Measurements from ENCODE around the gene FGF14.
A peak's percentile ranks its signal among the peaks of the same experiment; 100 is the strongest.

Gene FGF14

DNA sequence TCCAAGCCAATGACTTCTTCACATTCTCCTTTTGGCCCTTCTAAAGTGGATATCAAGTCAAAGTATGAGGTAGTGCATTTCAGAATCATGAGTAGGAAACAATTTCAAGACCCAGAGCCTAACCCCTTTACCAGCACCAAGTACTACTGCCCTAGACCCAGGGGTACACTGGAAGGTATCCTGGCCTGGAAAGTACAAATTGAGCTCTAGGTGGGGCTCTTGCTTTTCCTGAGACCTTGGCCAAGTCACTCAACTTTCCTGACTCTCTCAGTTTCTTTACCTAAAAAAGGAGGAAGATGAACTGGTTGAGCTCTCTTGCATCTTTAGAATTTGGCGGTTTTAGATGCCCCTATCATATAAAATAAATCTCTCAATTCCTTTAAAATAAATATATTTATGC lies 204.7 kb downstream of the FGF14 start:
- DNase-seq (ENCODE audit: low spot score), result peak; percentile 72

- DNase-seq (ENCODE audit: low spot score), result peak; percentile 95
Observed at GRCh38 chr13:102195566-102196462, 206.0 kb downstream of the FGF14 start.

DNA sequence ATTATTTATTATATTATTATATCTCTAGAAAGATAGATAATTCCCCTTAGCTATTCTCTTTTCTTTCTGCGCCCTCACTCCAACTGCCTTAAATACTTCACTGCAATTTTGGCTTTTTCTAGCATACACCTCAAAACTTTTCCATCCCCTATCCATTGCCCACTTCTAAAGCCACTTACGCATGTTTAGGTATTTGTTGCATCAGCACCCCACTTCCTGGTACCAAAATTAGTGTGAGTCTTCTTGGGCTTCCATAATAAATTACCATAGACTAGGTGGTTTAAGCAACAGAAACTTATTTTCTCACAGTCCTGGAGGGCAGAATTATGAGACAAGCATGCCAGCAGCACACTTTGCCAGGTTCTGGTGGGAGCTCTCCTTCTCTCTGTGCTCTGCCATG lies 209.0 kb downstream of the FGF14 start:
- DNase-seq (ENCODE audit: low spot score), result no peak

GRCh38 chr13:102191951-102192502 lies 209.8 kb downstream of the FGF14 start:
- DNase-seq (ENCODE audit: low spot score), result no peak

- no peak for DNase-seq (ENCODE audit: low spot score)
Observed at GRCh38 chr13:102190930-102191329, 210.9 kb downstream of the FGF14 start.

- peak; percentile 64 for DNase-seq (ENCODE audit: low spot score)
Observed at GRCh38 chr13:102187313-102187712, 214.5 kb downstream of the FGF14 start.

GRCh38 chr13:102185375-102185984 lies 216.4 kb downstream of the FGF14 start:
- peak; percentile 80 for DNase-seq (ENCODE audit: low spot score)

DNA sequence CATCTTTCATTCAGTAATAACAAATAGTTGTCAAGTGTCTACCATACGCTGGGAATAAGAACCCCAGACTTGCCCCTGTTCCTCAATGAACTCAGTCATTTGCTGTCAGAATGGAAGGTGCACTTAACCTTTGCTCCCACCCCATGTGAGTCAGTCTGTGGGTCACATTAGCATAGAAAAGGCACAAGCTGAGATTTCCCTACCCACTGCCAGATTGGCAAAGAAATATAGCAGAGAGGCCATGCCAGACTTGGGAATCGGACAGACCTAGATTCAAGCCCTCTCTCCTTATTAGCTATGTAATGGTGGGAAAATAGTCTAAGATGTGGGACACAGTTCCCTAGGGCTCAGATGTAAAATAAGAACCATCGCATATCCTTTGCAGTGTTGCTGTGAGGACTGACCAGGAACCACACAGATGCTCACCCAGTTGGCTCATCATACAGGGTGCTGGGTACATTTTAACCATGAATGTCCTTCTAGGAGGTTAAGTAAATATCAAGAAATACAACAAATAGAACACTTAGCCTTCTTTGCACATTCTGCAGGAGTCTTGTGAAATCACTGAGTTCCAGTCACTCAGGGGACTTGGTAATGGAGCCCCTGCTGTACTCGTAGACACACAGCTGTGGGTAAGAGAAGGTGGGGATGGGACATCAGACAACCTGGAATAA lies 218.2 kb downstream of the FGF14 start:
- no peak for DNase-seq (ENCODE audit: low spot score)

GRCh38 chr13:102182170-102182569 lies 219.7 kb downstream of the FGF14 start:
- DNase-seq (ENCODE audit: low spot score), result no peak

GRCh38 chr13:102177431-102177830 lies 224.4 kb downstream of the FGF14 start:
- DNase-seq (ENCODE audit: low spot score), result no peak

DNA sequence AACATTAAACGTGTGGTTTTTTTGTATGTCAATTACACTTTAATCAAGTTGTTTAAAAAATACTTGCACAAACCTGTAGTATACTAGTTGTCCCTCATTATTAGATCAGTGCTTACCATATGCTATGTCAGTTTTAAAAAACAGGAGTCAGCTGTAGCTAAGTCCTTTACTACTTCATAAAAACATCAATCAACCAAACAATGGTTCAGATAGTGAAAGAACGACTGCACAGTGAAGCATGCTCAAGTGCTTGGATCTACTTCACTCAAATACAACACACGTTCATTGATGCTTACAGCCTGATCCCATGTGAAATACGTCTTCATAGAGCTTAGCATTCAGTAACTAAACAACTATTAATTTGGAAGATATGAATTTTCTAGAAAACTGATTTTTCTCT lies 225.0 kb downstream of the FGF14 start:
- no peak for DNase-seq (ENCODE audit: low spot score)

- DNase-seq (ENCODE audit: low spot score), result no peak
Observed at GRCh38 chr13:102172406-102172805, 229.4 kb downstream of the FGF14 start.

DNA sequence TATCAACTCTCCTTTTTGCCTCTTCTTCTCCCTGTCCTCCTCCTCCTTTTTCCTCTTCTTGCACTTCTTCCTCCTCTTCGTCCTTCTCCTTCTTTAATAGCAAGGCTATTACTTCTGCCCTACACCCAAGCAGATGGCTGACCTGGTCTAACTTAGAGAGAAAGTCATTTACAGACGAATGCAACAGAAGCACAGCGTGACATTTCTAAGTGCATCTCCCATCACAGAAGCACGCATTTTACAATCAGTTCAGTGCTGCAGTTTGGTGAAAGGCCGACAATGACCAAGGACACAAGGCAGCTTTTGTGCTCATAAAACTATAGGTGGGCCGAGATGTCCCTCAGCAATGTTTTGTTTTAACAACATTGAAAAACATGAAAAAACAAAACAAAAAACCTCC lies 231.5 kb downstream of the FGF14 start:
- no peak for DNase-seq (ENCODE audit: low spot score)

GRCh38 chr13:102169471-102170015 lies 232.3 kb downstream of the FGF14 start:
- DNase-seq (ENCODE audit: low spot score), result no peak

DNA sequence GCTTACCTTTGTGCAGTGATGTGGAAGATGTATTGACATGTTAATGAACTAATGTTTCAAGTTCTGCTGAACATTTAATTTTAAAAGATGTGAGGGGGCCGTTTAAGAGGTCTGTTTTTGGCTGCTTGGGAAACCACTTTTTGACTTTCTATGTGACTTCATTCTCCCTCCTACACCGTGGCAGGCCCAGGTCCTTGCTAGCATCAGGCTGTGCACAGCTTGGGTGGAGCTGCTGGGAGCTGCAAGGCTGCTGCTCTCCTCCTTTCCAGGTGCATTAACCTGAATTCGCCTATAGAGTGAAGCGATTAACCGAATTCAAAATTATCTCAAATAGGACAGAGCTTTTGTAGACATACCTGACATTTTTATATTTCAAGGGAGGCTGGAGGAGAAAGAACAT lies 249.1 kb downstream of the FGF14 start:
- no peak for DNase-seq (ENCODE audit: low spot score)

GRCh38 chr13:102147353-102147752 lies 254.5 kb downstream of the FGF14 start:
- DNase-seq (ENCODE audit: low spot score), result no peak

DNA sequence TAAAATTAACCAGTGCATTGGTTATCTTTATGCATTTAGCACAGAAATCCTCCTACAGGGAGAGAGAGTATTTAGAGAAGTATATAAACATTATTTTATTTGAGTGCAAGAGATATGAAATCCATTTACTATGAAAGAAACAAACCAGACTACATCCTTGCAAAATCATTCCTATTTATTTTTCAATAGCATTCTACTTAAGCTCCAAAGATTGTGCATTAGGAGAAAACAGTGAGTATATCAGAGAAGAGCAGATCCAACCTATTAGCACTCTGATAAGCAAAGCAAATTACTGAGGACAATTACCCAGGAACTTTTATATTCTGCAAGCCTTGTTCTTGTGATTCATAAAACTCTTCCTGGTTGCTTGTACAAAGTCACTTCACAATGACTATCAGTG lies 256.1 kb downstream of the FGF14 start:
- DNase-seq (ENCODE audit: low spot score), result no peak

DNA sequence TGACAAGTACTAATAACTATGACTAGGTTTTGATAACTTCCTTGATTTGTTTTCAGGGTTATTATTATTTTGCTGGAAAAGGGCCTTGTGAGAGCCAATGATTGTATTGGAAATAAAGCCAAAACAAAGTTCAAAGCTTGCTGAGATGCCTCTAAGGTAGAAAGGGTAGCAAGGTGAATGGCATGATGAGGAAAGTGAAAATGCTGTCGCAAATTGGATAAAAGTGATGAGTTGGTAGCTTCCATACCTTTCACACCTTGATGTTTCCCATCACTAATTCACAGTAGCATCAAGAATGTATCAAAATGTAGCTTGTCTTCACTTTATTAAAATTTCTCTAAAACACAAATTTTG lies 259.4 kb downstream of the FGF14 start:
- no peak for DNase-seq (ENCODE audit: low spot score)

DNA sequence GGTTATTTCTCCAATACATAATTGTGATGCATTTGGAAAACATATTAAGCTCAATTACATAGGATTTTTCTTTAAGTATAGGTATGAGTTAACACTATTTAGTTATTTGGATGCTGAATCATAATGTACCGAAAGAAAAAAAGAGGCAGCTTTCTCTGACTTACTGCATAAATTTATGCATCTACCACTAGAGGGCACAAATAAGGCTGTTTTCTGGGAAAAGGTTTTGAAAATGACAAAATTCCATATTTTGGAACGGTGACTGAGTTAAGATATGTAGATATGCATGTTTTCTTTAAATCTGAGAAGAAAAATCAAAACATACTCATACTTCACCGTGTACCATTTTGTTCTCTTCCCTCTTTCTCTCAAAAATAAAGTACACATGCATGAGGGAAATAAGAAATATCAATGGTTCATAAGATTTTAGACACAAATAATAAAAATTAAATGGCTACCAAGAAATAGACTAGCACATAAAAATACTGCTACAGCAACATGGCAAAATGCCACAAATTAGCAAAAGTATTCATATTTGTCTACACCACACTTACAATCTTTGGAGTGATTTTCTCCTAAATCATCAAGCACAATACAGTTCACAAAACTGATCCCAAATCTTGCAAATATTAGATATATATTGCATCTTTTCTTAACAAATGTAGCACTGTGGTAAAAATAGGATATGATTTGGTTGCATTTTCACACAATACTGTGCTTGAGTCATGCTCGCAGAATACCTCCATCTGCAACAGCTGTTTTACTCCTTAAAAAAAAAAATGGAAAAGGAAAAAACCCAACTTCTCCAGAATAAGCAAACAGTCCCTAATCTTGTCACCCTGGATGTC lies 260.0 kb downstream of the FGF14 start:
- peak; percentile 34 for DNase-seq (ENCODE audit: low spot score)

DNA sequence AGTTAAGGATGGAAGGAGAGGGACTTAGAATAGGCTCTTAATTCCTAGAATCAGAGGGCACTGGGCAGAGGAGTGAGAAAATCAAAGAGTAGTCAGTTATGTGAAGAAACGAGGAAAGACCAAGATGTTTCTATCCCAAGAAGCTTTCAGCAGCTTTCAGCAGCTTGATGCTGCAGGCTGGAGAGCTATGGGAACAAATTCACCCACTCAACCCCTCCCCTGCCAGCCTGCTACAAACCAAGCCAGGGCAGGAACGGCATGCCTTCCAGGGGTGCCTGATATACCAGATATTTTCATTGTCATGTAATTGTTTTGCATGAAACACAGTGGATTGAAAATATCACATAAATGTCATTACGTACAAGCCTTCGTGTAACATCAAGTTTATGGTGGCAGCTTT lies 262.2 kb downstream of the FGF14 start:
- DNase-seq (ENCODE audit: low spot score), result no peak

DNA sequence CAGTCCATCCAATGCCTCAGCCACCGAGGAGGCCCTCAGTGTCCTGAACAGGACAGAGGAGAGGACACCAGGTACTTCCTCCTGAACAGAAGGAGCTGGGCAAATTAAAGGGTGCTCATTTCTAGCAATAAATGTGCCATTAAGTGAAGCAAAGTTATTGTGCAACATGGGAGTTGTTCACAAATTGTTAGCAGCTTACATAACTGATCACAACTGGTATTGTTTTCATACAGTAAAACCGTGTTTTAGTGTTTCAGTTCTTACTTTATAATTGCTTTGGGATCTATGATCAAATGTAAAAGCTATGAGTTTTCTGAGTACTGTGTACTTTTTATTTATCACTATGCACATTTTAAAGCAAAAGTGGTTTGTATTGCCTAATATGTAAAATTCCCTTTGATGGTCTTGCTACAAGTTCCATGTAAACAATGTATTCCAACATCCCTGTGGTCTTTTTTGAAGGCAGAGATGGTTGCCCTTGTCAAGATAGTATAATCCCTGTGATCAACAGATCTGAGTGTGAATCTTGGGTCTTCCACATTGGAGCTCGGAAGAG lies 263.1 kb downstream of the FGF14 start:
- DNase-seq (ENCODE audit: low spot score), result no peak
